HK-2 (cell line): ENCODE results near the gene SMCO1.
"Not testable (repeated sequence)": the region's sequence is repeated elsewhere in the genome, so short reads cannot be mapped to it uniquely, and the experiment has no call there.

ENCODE experiments used
- DNase-seq: peaks from one replicate; pipeline ENCODE4 v3.0.0-alpha.2; 2018; ENCODE audit not compliant: unreplicated experiment

Gene SMCO1

GRCh38 chr3:196492080-196492479, 23.1 kb downstream of the SMCO1 start:
- DNase-seq, result no peak

- no peak for DNase-seq
Measured at GRCh38 chr3:196489747-196490146, 25.4 kb downstream of the SMCO1 start.

- DNase-seq, result no peak
Measured at GRCh38 chr3:196486263-196486662, 28.9 kb downstream of the SMCO1 start.

- no peak for DNase-seq
Measured at GRCh38 chr3:196477678-196478077, 37.5 kb downstream of the SMCO1 start.

- no peak for DNase-seq
Measured at GRCh38 chr3:196472286-196472685, 42.9 kb downstream of the SMCO1 start.

- DNase-seq, result no peak
Measured at GRCh38 chr3:196471551-196471950, 43.6 kb downstream of the SMCO1 start.

- not testable (repeated sequence) for DNase-seq
Measured at GRCh38 chr3:196470182-196470581, 45.0 kb downstream of the SMCO1 start.

- DNase-seq, result no peak
Measured at GRCh38 chr3:196463804-196464203, 51.3 kb downstream of the SMCO1 start.

- no peak for DNase-seq
Measured at GRCh38 chr3:196463478-196463756, 51.7 kb downstream of the SMCO1 start.

GRCh38 chr3:196462680-196463477, 52.3 kb downstream of the SMCO1 start:
- not testable (repeated sequence) for DNase-seq

GRCh38 chr3:196458063-196458462, 57.1 kb downstream of the SMCO1 start:
- DNase-seq, result no peak

GRCh38 chr3:196457470-196457869, 57.7 kb downstream of the SMCO1 start:
- DNase-seq, result not testable (repeated sequence)
